ENCODE results near the gene SIDT2. TPM values are rescaled to one million over a fixed set of nuclear protein-coding genes. Genes with fewer than 3 reads are reported as not detected.
A peak's percentile ranks its signal among the peaks of the same experiment; 100 is the strongest.

SIDT2 gene
- total RNA-seq, 1 experiment from 2014 or later, result 37.0 TPM

- Histone ChIP-seq H3K27me3 (ENCODE audit: insufficient read depth, low read length) (no peaks in the 10 kb centered on the region), H2AFZ (ENCODE audit: low read depth, low read length, poor library complexity, severe bottlenecking) (peak within 1 kb of the TSS; percentile 95), H3K9me2 (ENCODE audit: insufficient read depth) (no peaks in the 10 kb centered on the region), H3K9ac (ENCODE audit: low read length) (peak within 1 kb of the TSS; percentile 82), H3K4me1 (ENCODE audit: control insufficient read depth in 1 of 2, insufficient read depth in 2 of 2, low read length in 2 of 2) (peaks cover 14 to 20% of the 10 kb centered on the region in 2 experiments; a peak in 3 of 4 replicates), H3K4me2 (ENCODE audit: low read length) (peak within 1 kb of the TSS; percentile 92), H3K4me3 (replicated peaks in 1 of 2; ENCODE audit: low read depth in 1 of 2, low read length in 2 of 2) (peak within 1 kb of the TSS; percentile 69 to 80), H3K36me3 (ENCODE audit: control insufficient read depth in 1 of 2, insufficient read depth in 2 of 2, low read length in 2 of 2) (peaks cover 4 to 9% of the 10 kb centered on the region in 2 experiments; a peak in 3 of 4 replicates), H3K79me2 (ENCODE audit: insufficient read depth, low read length) (peaks cover 34% of the 10 kb centered on the region), H4K20me1 (ENCODE audit: insufficient read depth) (no peaks in the 10 kb centered on the region), H3K9me3 (ENCODE audit: control insufficient read depth in 1 of 2, insufficient read depth in 1 of 2, low read depth in 1 of 2, low read length in 2 of 2) (no peaks in the 10 kb centered on the region), H3K27ac (ENCODE audit: low read depth, low read length) (peak within 1 kb of the TSS; percentile 71)
- no peak for ATAC-seq
- TF ChIP-seq POLR2AphosphoS5 (IDR thresholded peaks at IDR 0.05; ENCODE audit: low read depth, low read length), result peak; percentile 64; the same call in 1 of the 2 replicates
- no peak for TF ChIP-seq EZH2phosphoT487 (IDR thresholded peaks at IDR 0.05; ENCODE audit: borderline replicate concordance)
- ChIA-PET CTCF (interaction anchor here (1.0 to 2.2 kb wide), 3 partner anchors 10 to 95 kb away, joined by 4 to 10 read pairs (median 4); partner anchors contain the start of gene CEP164), RAD21 (ENCODE audit: low non-redundant PET in 1 of 2, low total read pairs in 2 of 2, uncharacterized antibody in 2 of 2, unreplicated experiment in 2 of 2) (no interaction called here), POLR2A (interaction anchor here (0.8 to 1.7 kb wide), 2 partner anchors 10 to 53 kb away, joined by 3 to 5 read pairs; partner anchors contain the start of gene SIDT2)
- intact Hi-C loops (cut with micrococcal nuclease), result loop anchor here (1.0 to 2.0 kb wide), 2 partner anchors 85 to 585 kb away; partner anchors contain the start of gene BACE1
- DNase-seq (ENCODE audit: low read depth, low spot score), result no peak
- BruUV-seq (replicated peaks), result no TSS peak
These were observed 53.2 kb downstream of the SIDT2 start, which contains the start of gene PCSK7 for GRCh38 chr11:117231842-117232091. Gene PCSK7 (minus strand): TSS chr11:117232073. CDS start chr11:117229844, 2,229 bp downstream.

GRCh38 chr11:117232092-117232878, 53.7 kb downstream of the SIDT2 start, which contains the start of gene RNF214:
Gene RNF214 (plus strand): TSS chr11:117232671. CDS start chr11:117234273, 1,602 bp downstream.
- ChIA-PET CTCF (interaction anchor here (0.7 to 2.2 kb wide), 3 partner anchors 11 to 95 kb away, joined by 3 to 10 read pairs (median 4); partner anchors contain the start of gene CEP164), POLR2A (interaction anchor here (0.8 to 1.7 kb wide), 2 partner anchors 10 to 54 kb away, joined by 3 to 5 read pairs; partner anchors contain the start of gene SIDT2), RAD21 (ENCODE audit: low non-redundant PET in 1 of 2, low total read pairs in 2 of 2, uncharacterized antibody in 2 of 2, unreplicated experiment in 2 of 2) (no interaction called here)
- ATAC-seq (peak; percentile 89), DNase-seq (ENCODE audit: low read depth, low spot score) (no peak)
- no peaks in the 10 kb centered on the region for H3K9me3 ChIP-seq (ENCODE audit: control insufficient read depth in 1 of 2, insufficient read depth in 1 of 2, low read depth in 1 of 2, low read length in 2 of 2)
- H4K20me1 ChIP-seq (ENCODE audit: insufficient read depth), result no peaks in the 10 kb centered on the region
- H3K27me3 ChIP-seq (ENCODE audit: insufficient read depth, low read length), result no peaks in the 10 kb centered on the region
- peaks cover 14 to 20% of the 10 kb centered on the region in 2 experiments; a peak in 3 of 4 replicates for H3K4me1 ChIP-seq (ENCODE audit: control insufficient read depth in 1 of 2, insufficient read depth in 2 of 2, low read length in 2 of 2)
- H3K9me2 ChIP-seq (ENCODE audit: insufficient read depth), result no peaks in the 10 kb centered on the region
- H3K9ac ChIP-seq (ENCODE audit: low read length), result peak within 1 kb of the TSS; percentile 82
- H3K79me2 ChIP-seq (ENCODE audit: insufficient read depth, low read length), result peaks cover 34% of the 10 kb centered on the region
- peaks cover 0 to 6% of the 10 kb centered on the region in 2 experiments; a peak in 3 of 4 replicates for H3K36me3 ChIP-seq (ENCODE audit: control insufficient read depth in 1 of 2, insufficient read depth in 2 of 2, low read length in 2 of 2)
- no TSS peak for BruUV-seq (replicated peaks)
- H3K4me2 ChIP-seq (ENCODE audit: low read length), result peak within 1 kb of the TSS; percentile 92
- H3K4me3 ChIP-seq (replicated peaks in 1 of 2; ENCODE audit: low read depth in 1 of 2, low read length in 2 of 2), result peak within 1 kb of the TSS; percentile 69 to 80
- peak within 1 kb of the TSS; percentile 95 for H2AFZ ChIP-seq (ENCODE audit: low read depth, low read length, poor library complexity, severe bottlenecking)
- intact Hi-C loops (cut with micrococcal nuclease), result loop anchor here (1.0 to 2.0 kb wide), 2 partner anchors 84 to 585 kb away; partner anchors contain the start of gene BACE1
- H3K27ac ChIP-seq (ENCODE audit: low read depth, low read length), result peak within 1 kb of the TSS; percentile 71
- TF ChIP-seq TCF7L2 (IDR thresholded peaks at IDR 0.05; ENCODE audit: borderline replicate concordance, extremely low read depth, insufficient read depth, insufficient read length) (no peak), CEBPB (IDR thresholded peaks at IDR 0.05; ENCODE audit: low read depth) (no peak), POLR2AphosphoS5 (IDR thresholded peaks at IDR 0.05; ENCODE audit: low read depth, low read length) (peak; percentile 51), EZH2phosphoT487 (IDR thresholded peaks at IDR 0.05; ENCODE audit: borderline replicate concordance) (no peak), RAD21 (IDR thresholded peaks at IDR 0.05; ENCODE audit: low read depth) (no peak), SRF (IDR thresholded peaks at IDR 0.05; ENCODE audit: low read depth) (no peak), ELF1 (IDR thresholded peaks at IDR 0.05; ENCODE audit: borderline replicate concordance, low read depth) (no peak), MAX (IDR thresholded peaks at IDR 0.05) (peak; percentile 6), ZBTB33 (IDR thresholded peaks at IDR 0.05; ENCODE audit: extremely low read depth, insufficient replicate concordance, low read length) (no peak), SP1 (IDR thresholded peaks at IDR 0.05; ENCODE audit: low read depth) (no peak), CBX3 (IDR thresholded peaks at IDR 0.05; ENCODE audit: low read depth) (no peak), FOSL1 (IDR thresholded peaks at IDR 0.05; ENCODE audit: low read depth) (no peak), YY1 (IDR thresholded peaks at IDR 0.05; ENCODE audit: extremely low read depth, insufficient replicate concordance, low read depth, low read length) (no peak), SIN3A (IDR thresholded peaks at IDR 0.05; ENCODE audit: low read depth) (peak; percentile 69), POLR2A (IDR thresholded peaks at IDR 0.05; ENCODE audit: borderline replicate concordance, extremely low read depth, insufficient read depth, insufficient read length) (peak; percentile 46)
